ENCODE results near the gene LACTB.

LACTB gene

GRCh38 chr15:63155486-63155885 lies 33.8 kb downstream of the LACTB start:
- peak overlapping the region; percentile 89 for H3K4me3 ChIP-seq (ENCODE audit: low read depth, low read length)
- no peak for TF ChIP-seq CTCF (IDR thresholded peaks at IDR 0.05; ENCODE audit: low read depth, low read length)

- peak overlapping the region; percentile 89 for H3K4me3 ChIP-seq (ENCODE audit: low read depth, low read length)
- TF ChIP-seq CTCF (IDR thresholded peaks at IDR 0.05; ENCODE audit: low read depth, low read length), result no peak
Measured at GRCh38 chr15:63156086-63156710, 34.5 kb downstream of the LACTB start.

GRCh38 chr15:63156755-63157117 lies 35.1 kb downstream of the LACTB start:
- TF ChIP-seq CTCF (IDR thresholded peaks at IDR 0.05; ENCODE audit: low read depth, low read length), result no peak
- H3K4me3 ChIP-seq (ENCODE audit: low read depth, low read length), result peak overlapping the region; percentile 89

- H3K4me3 ChIP-seq (ENCODE audit: low read depth, low read length), result peak within 1 kb of the TSS; percentile 89
- no peak for TF ChIP-seq CTCF (IDR thresholded peaks at IDR 0.05; ENCODE audit: low read depth, low read length)
Measured at GRCh38 chr15:63157118-63157843, 35.6 kb downstream of the LACTB start, which contains the start of gene RPS27L. RPS27L (minus strand) TSS chr15:63157477; CDS start chr15:63157405, 72 bp downstream.

- TF ChIP-seq CTCF (IDR thresholded peaks at IDR 0.05; ENCODE audit: low read depth, low read length), result 0 out of 2 replicates have a peak, but pooled peaks have one; percentile 3
- H3K4me3 ChIP-seq (ENCODE audit: low read depth, low read length), result peak overlapping the region; percentile 89
Measured at GRCh38 chr15:63157891-63158431, 36.3 kb downstream of the LACTB start.

GRCh38 chr15:63160638-63161037 lies 39.0 kb downstream of the LACTB start:
- TF ChIP-seq CTCF (IDR thresholded peaks at IDR 0.05; ENCODE audit: low read depth, low read length), result no peak
- no peak overlapping the region for H3K4me3 ChIP-seq (ENCODE audit: low read depth, low read length)

- no peak overlapping the region for H3K4me3 ChIP-seq (ENCODE audit: low read depth, low read length)
- no peak for TF ChIP-seq CTCF (IDR thresholded peaks at IDR 0.05; ENCODE audit: low read depth, low read length)
Measured at GRCh38 chr15:63163217-63163616, 41.6 kb downstream of the LACTB start.

Data from WI38 (cell line).